Activated CD8-positive, alpha-beta T cell treated with anti-CD3 and anti-CD28 coated beads for 36 hours (primary cell): ENCODE measurements around the gene IP6K2. TPM values are rescaled to one million over a fixed set of nuclear protein-coding genes. Genes with fewer than 3 reads are reported as not detected.
"Not testable (repeated sequence)": the region's sequence is repeated elsewhere in the genome, so short reads cannot be mapped to it uniquely, and the experiment has no call there.

Experiments
- ATAC-seq: fragments of 200-7000 bp; cut with Tn5 transposase; one replicate; pipeline ENCODE4 v1.10.0; 2021; ENCODE audit warnings: mild to moderate bottlenecking, moderate library complexity
- CTCF ChIA-PET: fragments of 350-600 bp; sonication (Branson Sonifier 250); formaldehyde crosslinking; loops from one replicate; lab custom pipeline; 2021; ENCODE audit warnings: antibody characterized with exemption; lab: Charles Lee
- POLR2A ChIA-PET: fragments of 350-600 bp; sonication (Branson Sonifier 250); formaldehyde crosslinking; loops from one replicate; lab custom pipeline; 2021; ENCODE audit warnings: antibody characterized with exemption; lab: Charles Lee
- DNase-seq: peaks from one replicate; pipeline ENCODE4 v3.0.0-alpha.2; 2020
- H3K27ac Mint-ChIP-seq: one replicate; pipeline ENCODE4 v1.8.0; 2021; ENCODE audit warnings: mild to moderate bottlenecking, mixed read lengths
- H3K27me3 Mint-ChIP-seq: one replicate; pipeline ENCODE4 v1.8.0; 2021; ENCODE audit warnings: mixed read lengths
- H3K36me3 Mint-ChIP-seq: one replicate; pipeline ENCODE4 v1.8.0; 2021; ENCODE audit warnings: low read depth, mixed read lengths
- H3K4me1 Mint-ChIP-seq: one replicate; pipeline ENCODE4 v1.8.0; 2021; ENCODE audit warnings: low read depth, mixed read lengths
- H3K4me3 Mint-ChIP-seq: one replicate; pipeline ENCODE4 v1.8.0; 2021; ENCODE audit warnings: mild to moderate bottlenecking, moderate library complexity, mixed read lengths
- H3K9me3 Mint-ChIP-seq: one replicate; pipeline ENCODE4 v1.8.0; 2021; ENCODE audit warnings: mixed read lengths
- intact Hi-C: fragments of 100-400 bp; cut with micrococcal nuclease; formaldehyde crosslinking; loops from one replicate; pipeline ENCODE4 v1.10.0; 2022
- total RNA-seq, 2 experiments: library from RNA; stranded (reverse); gene quantifications; one replicate each; pipeline ENCODE4 v1.2.3, GENCODE V29; 2021
- TF ChIP-seq, protein P1 (sequence below): fragments of 200-600 bp; IDR thresholded peaks from one replicate; pipeline ENCODE4 v1.8.0; 2022; ENCODE audit warnings: antibody characterized with exemption, mild to moderate bottlenecking

The IP6K2 gene
- total RNA-seq = 10 to 100 TPM; 47.7 to 48.0 TPM

DNA sequence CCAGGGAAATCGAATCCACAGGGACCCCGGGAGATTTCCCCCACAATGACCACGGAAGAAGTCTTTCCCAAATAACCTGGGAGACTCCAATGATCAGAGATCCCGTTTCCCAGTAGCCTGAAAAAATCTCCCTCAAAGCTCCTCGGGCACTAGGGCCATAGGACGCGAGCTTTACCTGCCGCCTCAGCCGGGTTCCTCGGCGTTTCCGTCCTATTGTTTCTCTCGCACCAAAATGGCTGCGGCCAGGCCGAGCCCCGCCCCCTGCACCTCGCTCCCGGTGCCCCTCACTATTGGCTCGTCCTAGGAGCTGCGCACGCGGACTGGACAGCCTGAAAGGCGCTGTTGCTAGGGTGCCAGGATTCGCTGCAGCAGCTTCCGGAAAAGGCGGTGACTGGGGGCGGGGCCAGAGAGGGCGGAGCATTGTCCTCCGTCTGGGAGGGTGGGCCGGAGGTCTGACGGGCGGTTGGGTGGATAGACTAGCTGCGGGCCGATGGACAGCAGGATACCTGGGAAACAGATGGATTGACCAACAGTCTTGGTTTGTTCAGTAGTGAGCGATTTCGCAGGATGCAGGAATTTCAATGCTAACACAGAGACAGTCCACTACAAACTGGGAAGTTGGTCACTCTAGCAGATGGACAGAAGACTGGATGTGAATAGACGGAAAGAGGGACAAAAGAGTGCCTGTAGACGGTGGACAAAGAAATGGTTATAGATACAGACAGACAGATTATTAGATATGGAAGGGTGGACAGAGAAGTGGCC lies at the start of gene IP6K2:
IP6K2 (minus strand) TSS at position 240 of the 765 bp plus-strand sequence. CDS start 21,930 bp downstream, outside the sequence.
- peak within 1 kb of the TSS; percentile 97 for H3K27ac Mint-ChIP-seq
- no peaks in the 10 kb centered on the region for H3K27me3 Mint-ChIP-seq
- peak; percentile 99 for ATAC-seq
- peaks cover 30% of the 10 kb centered on the region for H3K4me1 Mint-ChIP-seq
- H3K4me3 Mint-ChIP-seq = peak within 1 kb of the TSS; percentile 96
- H3K36me3 Mint-ChIP-seq = peaks cover 19% of the 10 kb centered on the region
- TF ChIP-seq, protein P1, sequence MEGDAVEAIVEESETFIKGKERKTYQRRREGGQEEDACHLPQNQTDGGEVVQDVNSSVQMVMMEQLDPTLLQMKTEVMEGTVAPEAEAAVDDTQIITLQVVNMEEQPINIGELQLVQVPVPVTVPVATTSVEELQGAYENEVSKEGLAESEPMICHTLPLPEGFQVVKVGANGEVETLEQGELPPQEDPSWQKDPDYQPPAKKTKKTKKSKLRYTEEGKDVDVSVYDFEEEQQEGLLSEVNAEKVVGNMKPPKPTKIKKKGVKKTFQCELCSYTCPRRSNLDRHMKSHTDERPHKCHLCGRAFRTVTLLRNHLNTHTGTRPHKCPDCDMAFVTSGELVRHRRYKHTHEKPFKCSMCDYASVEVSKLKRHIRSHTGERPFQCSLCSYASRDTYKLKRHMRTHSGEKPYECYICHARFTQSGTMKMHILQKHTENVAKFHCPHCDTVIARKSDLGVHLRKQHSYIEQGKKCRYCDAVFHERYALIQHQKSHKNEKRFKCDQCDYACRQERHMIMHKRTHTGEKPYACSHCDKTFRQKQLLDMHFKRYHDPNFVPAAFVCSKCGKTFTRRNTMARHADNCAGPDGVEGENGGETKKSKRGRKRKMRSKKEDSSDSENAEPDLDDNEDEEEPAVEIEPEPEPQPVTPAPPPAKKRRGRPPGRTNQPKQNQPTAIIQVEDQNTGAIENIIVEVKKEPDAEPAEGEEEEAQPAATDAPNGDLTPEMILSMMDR = no peak
- POLR2A ChIA-PET = interaction anchor here (0.6 to 3.1 kb wide), 9 partner anchors 10 to 80 kb away, joined by 3 to 19 read pairs (median 4); no protein-coding TSS in a partner anchor
- intact Hi-C loops = no loop called here
- CTCF ChIA-PET = interaction anchor here (0.8 to 2.5 kb wide), 7 partner anchors 18 to 317 kb away, joined by 3 to 8 read pairs (median 3); partner anchors contain the start of gene NCKIPSD
- DNase-seq = peak; percentile 99
- no peaks in the 10 kb centered on the region for H3K9me3 Mint-ChIP-seq

DNA sequence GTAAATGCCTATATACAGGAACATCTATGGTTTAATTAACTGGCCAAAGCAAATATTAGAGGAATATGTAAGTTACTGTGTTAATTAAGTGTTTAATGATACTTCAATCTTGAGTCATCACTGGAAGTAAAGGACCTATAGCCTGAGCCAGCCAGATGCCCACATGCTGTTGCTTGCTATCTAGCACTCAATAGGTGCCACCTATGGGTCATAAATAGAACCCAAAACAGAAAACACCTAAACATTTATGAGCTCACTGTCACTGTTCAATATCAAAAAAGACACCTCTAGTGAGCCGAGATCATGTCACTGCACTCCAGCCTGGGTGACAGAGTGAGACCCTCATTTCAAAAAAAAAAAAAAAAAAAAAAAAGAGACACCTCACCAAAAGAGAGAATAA lies 48.4 kb upstream of the IP6K2 start:
- H3K4me1 Mint-ChIP-seq = no peaks in the 10 kb centered on the region
- no peak overlapping the region for H3K27ac Mint-ChIP-seq
- CTCF ChIA-PET = interaction anchor here (0.8 to 1.3 kb wide), 6 partner anchors 11 to 365 kb away, joined by 3 to 5 read pairs (median 3); no protein-coding TSS in a partner anchor
- POLR2A ChIA-PET = interaction anchor here (0.7 kb wide), 1 partner anchor 34 kb away, joined by 3 read pairs; no protein-coding TSS in a partner anchor
- H3K9me3 Mint-ChIP-seq = no peaks in the 10 kb centered on the region
- peaks cover 7% of the 10 kb centered on the region for H3K36me3 Mint-ChIP-seq
- H3K27me3 Mint-ChIP-seq = no peaks in the 10 kb centered on the region
- ATAC-seq (peak; percentile 45), DNase-seq (no peak)
- H3K4me3 Mint-ChIP-seq = no peak overlapping the region
- TF ChIP-seq, protein P1 = no peak
- intact Hi-C loops = no loop called here

DNA sequence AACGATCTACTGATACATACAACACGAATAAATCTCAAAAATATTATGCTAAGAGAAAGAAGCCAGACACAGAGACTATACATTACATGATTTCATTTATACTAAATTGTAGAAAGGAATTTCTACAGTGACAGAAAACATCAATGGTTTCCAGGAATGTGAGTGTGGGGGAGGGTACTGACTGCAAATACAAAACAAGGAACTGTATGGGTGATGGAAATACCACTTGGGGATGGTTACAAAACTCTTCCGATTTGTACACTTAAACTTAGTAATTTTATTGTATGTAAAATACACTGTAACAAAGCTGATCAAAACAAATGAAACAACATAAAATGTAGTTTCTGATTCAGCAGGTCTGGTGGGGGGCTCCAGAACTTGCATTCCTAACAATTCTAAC lies 45.8 kb upstream of the IP6K2 start:
- CTCF ChIA-PET = no interaction called here
- Mint-ChIP-seq H3K4me1 (no peaks in the 10 kb centered on the region), H3K9me3 (no peaks in the 10 kb centered on the region), H3K4me3 (no peak overlapping the region), H3K27me3 (no peaks in the 10 kb centered on the region), H3K36me3 (peaks cover 9% of the 10 kb centered on the region), H3K27ac (no peak overlapping the region)
- DNase-seq (no peak), ATAC-seq (no peak)
- intact Hi-C loops = no loop called here
- POLR2A ChIA-PET = no interaction called here
- TF ChIP-seq, protein P1 = no peak

GRCh38 chr3:48759991-48760540 lies 43.0 kb upstream of the IP6K2 start:
- POLR2A ChIA-PET, H3K27ac Mint-ChIP-seq, H3K27me3 Mint-ChIP-seq, H3K4me3 Mint-ChIP-seq, ATAC-seq, H3K4me1 Mint-ChIP-seq, intact Hi-C loops, DNase-seq, H3K9me3 Mint-ChIP-seq: not testable (repeated sequence)
- peaks cover 13% of the 10 kb centered on the region for H3K36me3 Mint-ChIP-seq
- CTCF ChIA-PET = interaction anchor here (1.7 kb wide), 1 partner anchor 20 kb away, joined by 7 read pairs; no protein-coding TSS in a partner anchor

DNA sequence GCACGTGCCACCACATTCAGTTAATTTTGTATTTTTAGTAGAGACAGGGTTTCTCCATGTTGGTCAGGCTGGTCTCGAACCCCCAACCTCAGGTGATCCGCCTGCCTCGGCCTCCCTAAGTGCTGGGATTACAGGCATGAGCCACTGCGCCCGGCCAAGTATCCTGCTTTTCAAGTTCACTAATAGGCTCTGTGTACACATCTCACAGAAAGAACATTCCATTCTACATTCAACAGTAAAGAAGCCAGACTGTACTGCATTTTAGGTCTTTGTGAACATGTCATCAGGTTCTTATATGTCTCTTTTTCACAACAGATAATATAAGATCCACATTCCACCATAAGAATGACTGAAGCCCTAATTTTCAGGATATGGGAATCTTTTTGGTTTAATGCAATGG lies 42.5 kb upstream of the IP6K2 start:
- H3K4me1 Mint-ChIP-seq, intact Hi-C loops, H3K27ac Mint-ChIP-seq, H3K27me3 Mint-ChIP-seq, ATAC-seq, DNase-seq, POLR2A ChIA-PET, H3K9me3 Mint-ChIP-seq, H3K4me3 Mint-ChIP-seq: not testable (repeated sequence)
- peaks cover 10% of the 10 kb centered on the region for H3K36me3 Mint-ChIP-seq
- CTCF ChIA-PET = interaction anchor here (0.7 to 1.0 kb wide), 2 partner anchors 19 to 138 kb away, joined by 3 read pairs; no protein-coding TSS in a partner anchor
